ENCODE measurements around the gene RAB11B. TPM values are rescaled to one million over a fixed set of nuclear protein-coding genes. Genes with fewer than 3 reads are reported as not detected.
A peak's percentile ranks its signal among the peaks of the same experiment; 100 is the strongest.

RAB11B gene
- total RNA-seq, 4 donors from 2014 or later = 48.6 to 159 (median 56.1) TPM

- H3K4me3 ChIP-seq = peak overlapping the region; percentile 92 to 99 (median 96)
- no peaks in the 10 kb centered on the region for H3K9me3 ChIP-seq
- in situ Hi-C loops (cut with MboI; ENCODE audit: low pct_ligation_motif_present in 1 of 4, low pct_unique_long_range_greater_than_20kb in 1 of 4, low sequenced_read_pairs in 3 of 4) (no loop called here), intact Hi-C loops (cut with DNase I; ENCODE audit: low total_unique reads) (loop anchor here (10.0 kb wide), 1 partner anchor 81 kb away; the partner anchor contains the start of gene ANGPTL4)
- H3K27ac ChIP-seq = peak overlapping the region; percentile 95 to 99 (median 96)
- no peaks in the 10 kb centered on the region for H3K36me3 ChIP-seq
- H3K4me1 ChIP-seq = peaks cover 29 to 55% (median 45%) of the 10 kb centered on the region in 4 donors
- no peaks in the 10 kb centered on the region for H3K27me3 ChIP-seq
- TF ChIP-seq EP300 (IDR thresholded peaks at IDR 0.05; ENCODE audit: low read depth) (no peak), POLR2A (IDR thresholded peaks at IDR 0.05) (no peak), POLR2AphosphoS5 (IDR thresholded peaks at IDR 0.05) (no peak), CTCF (IDR thresholded peaks at IDR 0.05) (no peak)
- peak; percentile 61 for DNase-seq
- 1% methylated on average over 34 of the region's 45 CpGs; no CpG with 5 or more reads in 1 of the 2 donors for WGBS, 2 donors (ENCODE audit: low coverage in 1 of 2)
Measured at GRCh38 chr19:8445488-8446001, 55.4 kb downstream of the RAB11B start.

DNA sequence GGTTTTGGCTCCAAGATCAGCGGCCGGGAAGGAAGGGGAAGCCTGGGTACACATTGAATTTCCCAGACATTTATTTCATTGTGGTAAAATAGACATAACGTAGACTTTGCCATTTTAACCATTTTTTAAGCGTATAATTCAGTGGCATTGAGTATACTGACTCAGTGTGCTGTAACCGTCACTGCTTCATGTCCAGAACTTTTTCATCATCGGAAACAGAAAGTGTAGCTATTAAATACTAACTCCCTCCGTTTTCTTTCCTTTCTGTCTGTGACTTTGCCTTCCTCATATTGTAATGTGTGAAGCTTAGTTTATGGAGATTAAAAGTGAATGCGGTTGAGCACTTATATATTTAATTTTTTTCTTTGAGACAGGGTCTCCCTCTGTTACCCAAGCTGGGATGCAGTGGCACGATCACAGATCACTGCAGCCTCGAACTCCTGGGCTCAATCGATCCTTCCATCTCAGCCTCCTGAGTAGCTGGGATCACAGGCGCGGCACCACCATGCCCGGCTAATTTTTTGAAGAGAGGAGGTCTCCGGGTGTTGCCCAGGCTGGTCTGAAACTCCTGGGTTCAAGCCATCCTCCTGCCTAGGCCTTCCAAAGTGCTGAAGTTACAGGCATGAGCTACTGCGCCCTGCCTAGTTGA is 56.0 kb downstream of the RAB11B start:
- in situ Hi-C loops (cut with MboI; ENCODE audit: low pct_ligation_motif_present in 1 of 4, low pct_unique_long_range_greater_than_20kb in 1 of 4, low sequenced_read_pairs in 3 of 4) (no loop called here), intact Hi-C loops (cut with DNase I; ENCODE audit: low total_unique reads) (loop anchor here (10.0 kb wide), 1 partner anchor 81 kb away; the partner anchor contains the start of gene ANGPTL4)
- H3K36me3 ChIP-seq = no peaks in the 10 kb centered on the region
- H3K4me1 ChIP-seq = peaks cover 32 to 60% (median 48%) of the 10 kb centered on the region in 4 donors
- H3K27me3 ChIP-seq = no peaks in the 10 kb centered on the region
- peak overlapping the region; percentile 95 to 99 (median 96) for H3K27ac ChIP-seq
- WGBS, 2 donors (ENCODE audit: low coverage in 1 of 2) = 27 to 40% methylated on average over 1 to 16 of the region's 16 CpGs
- H3K4me3 ChIP-seq = peak overlapping the region; percentile 92 to 99 (median 96)
- TF ChIP-seq EP300 (IDR thresholded peaks at IDR 0.05; ENCODE audit: low read depth) (no peak), POLR2A (IDR thresholded peaks at IDR 0.05) (no peak), POLR2AphosphoS5 (IDR thresholded peaks at IDR 0.05) (no peak), CTCF (IDR thresholded peaks at IDR 0.05) (no peak)
- DNase-seq = no peak
- H3K9me3 ChIP-seq = no peaks in the 10 kb centered on the region

- H3K4me1 ChIP-seq = peaks cover 39 to 82% (median 57%) of the 10 kb centered on the region in 4 donors
- DNase-seq = no peak
Measured at GRCh38 chr19:8449830-8450229, 59.7 kb downstream of the RAB11B start.

More at GRCh38 chr19:8449830-8450229, 59.7 kb downstream of the RAB11B start:
- Histone ChIP-seq H3K27me3 (no peaks in the 10 kb centered on the region), H3K27ac (no peak overlapping the region), H3K9me3 (no peaks in the 10 kb centered on the region), H3K4me3 (no peak overlapping the region), H3K36me3 (peaks cover 0 to 9% (median 0%) of the 10 kb centered on the region in 4 donors)
- WGBS, 2 donors (ENCODE audit: low coverage in 1 of 2) = 68% methylated on average over 7 of the region's 8 CpGs; no CpG with 5 or more reads in 1 of the 2 donors
- TF ChIP-seq CTCF (IDR thresholded peaks at IDR 0.05) = no peak
- TF ChIP-seq EP300 (IDR thresholded peaks at IDR 0.05; ENCODE audit: low read depth) = no peak
- no peak for TF ChIP-seq POLR2A (IDR thresholded peaks at IDR 0.05)
- no peak for TF ChIP-seq POLR2AphosphoS5 (IDR thresholded peaks at IDR 0.05)
- intact Hi-C loops (cut with DNase I; ENCODE audit: low total_unique reads) = loop anchor here (10.0 kb wide), 1 partner anchor 85 kb away; the partner anchor contains the start of gene ANGPTL4
- in situ Hi-C loops (cut with MboI; ENCODE audit: low pct_ligation_motif_present in 1 of 4, low pct_unique_long_range_greater_than_20kb in 1 of 4, low sequenced_read_pairs in 3 of 4) = no loop called here

Measured in transverse colon (tissue), 4 donors.